Testis (tissue), 3 donors: ENCODE data around the gene ABCD1. TPM values are rescaled to one million over a fixed set of nuclear protein-coding genes. Genes with fewer than 3 reads are reported as not detected.

Source experiments
- DNase-seq: peaks from one replicate; pipeline ENCODE4 v3.0.0-alpha.2; 2019
- H3K27ac ChIP-seq, 2 donors: fragments of 200-600 bp; sonication (generic); one replicate each; pipeline ENCODE4 v1.5.1; 2019
- H3K27me3 ChIP-seq: fragments of 200-600 bp; sonication (generic); one replicate; pipeline ENCODE4 v1.5.1; 2019
- H3K36me3 ChIP-seq: fragments of 200-600 bp; sonication (generic); one replicate; pipeline ENCODE4 v1.5.1; 2017; ENCODE audit warnings: low read depth; ENCODE audit errors: missing control alignments
- H3K4me1 ChIP-seq: fragments of 200-600 bp; sonication (generic); one replicate; pipeline ENCODE4 v1.5.1; 2019
- H3K4me3 ChIP-seq, 2 donors: fragments of 200-600 bp; sonication (generic); one replicate each; pipeline ENCODE4 v1.5.1; 2017 to 2019
- H3K9me3 ChIP-seq: fragments of 200-600 bp; sonication (generic); one replicate; pipeline ENCODE4 v1.5.1; 2017
- POLR2A ChIP-seq: fragments of 450-650 bp; IDR thresholded peaks from one replicate; pipeline ENCODE4 v1.6.1; 2017; ENCODE audit warnings: antibody characterized with exemption, mild to moderate bottlenecking, moderate library complexity
- WGBS, 2 donors: methylation state at CpG; one replicate each; pipeline ENCODE4 v1.1.5; 2018; 5-methylcytosine and 5-hydroxymethylcytosine counted together
- intact Hi-C: fragments of 100-400 bp; cut with DNase I; formaldehyde crosslinking; loops from one replicate; pipeline ENCODE4 v1.15.1; 2023; ENCODE audit warnings: low total_unique reads
- polyA plus RNA-seq: library from polyadenylated mRNA; stranded (reverse); fragments of 350-450 nt; fragmentation: Illumina TruSeq; extraction: RNeasy Lipid Tissue Mini Kit (QIAGEN cat#74804); gene quantifications from one replicate; pipeline ENCODE4 v1.2.3, GENCODE V29; 2014; ENCODE audit warnings: low read depth, low replicate concordance; ENCODE audit not compliant: insufficient read depth
- total RNA-seq, 2 donors: library from RNA; depleted of rRNA; stranded (reverse); fragments of >200 nt; gene quantifications; one replicate each; pipeline ENCODE4 v1.2.3, GENCODE V29; 2016
- TF ChIP-seq, protein P1 (sequence below), 3 experiments: fragments of 450-650 bp in 2 of 3; fragments of 200-600 bp in 1 of 3; sonication (generic) in 1 of 3; IDR thresholded peaks; one replicate each; pipeline ENCODE4 v1.5.1; 2016 to 2019; ENCODE audit warnings: antibody characterized with exemption in 3 of 3, mild to moderate bottlenecking in 2 of 3, moderate library complexity in 1 of 3

ABCD1 gene
- total and polyA plus RNA-seq, 3 donors from 2014 or later: 34.3 to 112 (median 84.4) TPM

DNA sequence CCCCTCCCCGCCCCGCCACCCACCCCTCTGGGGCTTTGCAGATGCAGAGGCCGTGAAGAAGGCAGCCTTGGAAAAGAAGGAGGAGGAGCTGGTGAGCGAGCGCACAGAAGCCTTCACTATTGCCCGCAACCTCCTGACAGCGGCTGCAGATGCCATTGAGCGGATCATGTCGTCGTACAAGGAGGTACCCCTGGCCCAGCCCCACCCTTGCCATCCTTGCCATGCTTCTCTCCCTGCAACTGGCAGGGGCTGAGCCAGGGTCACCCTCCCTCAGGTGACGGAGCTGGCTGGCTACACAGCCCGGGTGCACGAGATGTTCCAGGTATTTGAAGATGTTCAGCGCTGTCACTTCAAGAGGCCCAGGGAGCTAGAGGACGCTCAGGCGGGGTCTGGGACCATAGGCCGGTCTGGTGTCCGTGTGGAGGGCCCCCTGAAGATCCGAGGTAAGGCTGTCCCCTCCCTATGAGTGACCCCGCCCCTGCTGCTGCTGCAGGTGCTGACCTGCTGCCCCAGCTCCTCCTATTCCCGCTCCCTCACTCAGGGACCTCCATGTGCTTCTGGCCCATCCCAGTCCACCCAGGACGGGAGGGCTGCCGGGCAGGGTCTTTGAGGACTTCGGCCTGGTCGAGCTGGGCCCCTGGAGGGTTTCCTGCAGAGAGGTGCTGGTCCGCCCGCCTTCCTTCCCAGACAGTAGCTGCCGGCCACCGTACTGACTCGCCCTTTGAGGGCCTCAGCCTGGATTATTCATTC is 11.6 kb downstream of the ABCD1 start:
- no peaks in the 10 kb centered on the region for H3K27me3 ChIP-seq
- TF ChIP-seq POLR2A: no peak
- TF ChIP-seq, protein P1, sequence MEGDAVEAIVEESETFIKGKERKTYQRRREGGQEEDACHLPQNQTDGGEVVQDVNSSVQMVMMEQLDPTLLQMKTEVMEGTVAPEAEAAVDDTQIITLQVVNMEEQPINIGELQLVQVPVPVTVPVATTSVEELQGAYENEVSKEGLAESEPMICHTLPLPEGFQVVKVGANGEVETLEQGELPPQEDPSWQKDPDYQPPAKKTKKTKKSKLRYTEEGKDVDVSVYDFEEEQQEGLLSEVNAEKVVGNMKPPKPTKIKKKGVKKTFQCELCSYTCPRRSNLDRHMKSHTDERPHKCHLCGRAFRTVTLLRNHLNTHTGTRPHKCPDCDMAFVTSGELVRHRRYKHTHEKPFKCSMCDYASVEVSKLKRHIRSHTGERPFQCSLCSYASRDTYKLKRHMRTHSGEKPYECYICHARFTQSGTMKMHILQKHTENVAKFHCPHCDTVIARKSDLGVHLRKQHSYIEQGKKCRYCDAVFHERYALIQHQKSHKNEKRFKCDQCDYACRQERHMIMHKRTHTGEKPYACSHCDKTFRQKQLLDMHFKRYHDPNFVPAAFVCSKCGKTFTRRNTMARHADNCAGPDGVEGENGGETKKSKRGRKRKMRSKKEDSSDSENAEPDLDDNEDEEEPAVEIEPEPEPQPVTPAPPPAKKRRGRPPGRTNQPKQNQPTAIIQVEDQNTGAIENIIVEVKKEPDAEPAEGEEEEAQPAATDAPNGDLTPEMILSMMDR (IDR thresholded peaks at IDR 0.05): no peak
- whole genome bisulfite sequencing, 2 donors: 70% methylated on average over 2 of the region's 30 CpGs; no CpG with 5 or more reads in 1 of the 2 donors
- no peak overlapping the region for H3K4me3 ChIP-seq
- intact Hi-C loops: no loop called here
- no peaks in the 10 kb centered on the region for H3K4me1 ChIP-seq
- H3K36me3 ChIP-seq: no peaks in the 10 kb centered on the region
- no peak overlapping the region for H3K27ac ChIP-seq
- no peaks in the 10 kb centered on the region for H3K9me3 ChIP-seq
- DNase-seq: no peak

DNA sequence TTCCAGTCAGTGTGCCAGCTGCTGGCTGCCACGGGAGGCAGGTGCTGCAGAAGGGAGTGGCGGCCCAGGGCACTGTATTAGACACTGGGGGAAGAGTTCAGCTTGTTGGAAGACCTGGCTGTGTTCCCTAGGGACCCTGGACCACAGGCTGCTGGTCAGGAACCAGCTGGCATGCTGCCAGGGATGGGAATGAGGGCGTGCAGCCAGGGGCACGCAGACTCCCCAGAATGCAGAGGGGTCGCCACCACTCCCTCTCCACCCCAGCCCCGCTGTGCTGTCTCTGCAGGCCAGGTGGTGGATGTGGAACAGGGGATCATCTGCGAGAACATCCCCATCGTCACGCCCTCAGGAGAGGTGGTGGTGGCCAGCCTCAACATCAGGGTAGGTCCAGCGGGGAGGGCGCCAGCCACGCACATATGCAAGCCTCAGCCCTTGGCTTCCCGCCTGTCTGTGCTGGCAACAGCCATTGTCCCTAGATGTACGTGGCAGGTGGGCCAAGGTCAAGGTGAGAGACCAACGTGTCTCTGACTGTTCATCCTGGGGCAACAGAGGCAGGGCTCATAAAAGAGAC is 12.3 kb downstream of the ABCD1 start:
- Histone ChIP-seq H3K4me3 (no peak overlapping the region), H3K27me3 (no peaks in the 10 kb centered on the region), H3K9me3 (no peaks in the 10 kb centered on the region), H3K4me1 (no peaks in the 10 kb centered on the region), H3K27ac (no peak overlapping the region), H3K36me3 (no peaks in the 10 kb centered on the region)
- intact Hi-C loops: no loop called here
- 73 to 82% methylated on average over 2 to 9 of the region's 15 CpGs for WGBS, 2 donors
- no peak for TF ChIP-seq POLR2A
- TF ChIP-seq, protein P1 (IDR thresholded peaks at IDR 0.05): no peak
- no peak for DNase-seq

DNA sequence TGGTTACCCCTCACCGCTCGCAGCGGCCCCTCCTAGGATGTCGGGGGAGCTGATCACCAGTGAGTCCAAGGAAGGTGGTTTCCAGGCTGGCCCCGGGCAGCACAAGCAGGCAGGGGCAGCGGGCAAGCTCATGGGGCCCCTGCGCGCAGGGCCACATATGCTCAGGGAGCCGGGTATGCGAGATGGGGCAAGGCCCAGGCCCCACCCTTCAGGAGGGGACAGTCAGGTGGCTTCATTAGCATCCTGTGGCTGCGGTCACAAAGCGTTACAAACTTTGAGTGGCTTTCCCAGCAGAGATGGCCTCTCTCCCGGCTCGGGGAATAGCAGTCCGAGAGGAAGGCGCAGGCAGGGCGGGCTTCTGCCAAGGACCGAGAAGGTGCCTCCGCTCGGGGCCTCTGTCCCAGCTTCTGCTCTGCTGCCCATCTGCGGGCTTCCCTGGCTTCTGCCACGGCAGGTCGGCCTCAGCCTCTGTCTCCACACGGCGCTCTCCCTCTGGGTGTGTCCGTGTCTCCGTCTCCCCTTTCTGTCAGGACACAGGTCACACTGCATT is 13.5 kb downstream of the ABCD1 start:
- no peak for DNase-seq
- no peaks in the 10 kb centered on the region for H3K36me3 ChIP-seq
- H3K4me1 ChIP-seq: no peaks in the 10 kb centered on the region
- no peaks in the 10 kb centered on the region for H3K9me3 ChIP-seq
- TF ChIP-seq, protein P1 (IDR thresholded peaks at IDR 0.05): no peak
- no peak for TF ChIP-seq POLR2A
- no peak overlapping the region for H3K4me3 ChIP-seq
- intact Hi-C loops: no loop called here
- no peaks in the 10 kb centered on the region for H3K27me3 ChIP-seq
- WGBS, 2 donors: 96% methylated on average over 23 of the region's 27 CpGs; no CpG with 5 or more reads in 1 of the 2 donors
- H3K27ac ChIP-seq: no peak overlapping the region

DNA sequence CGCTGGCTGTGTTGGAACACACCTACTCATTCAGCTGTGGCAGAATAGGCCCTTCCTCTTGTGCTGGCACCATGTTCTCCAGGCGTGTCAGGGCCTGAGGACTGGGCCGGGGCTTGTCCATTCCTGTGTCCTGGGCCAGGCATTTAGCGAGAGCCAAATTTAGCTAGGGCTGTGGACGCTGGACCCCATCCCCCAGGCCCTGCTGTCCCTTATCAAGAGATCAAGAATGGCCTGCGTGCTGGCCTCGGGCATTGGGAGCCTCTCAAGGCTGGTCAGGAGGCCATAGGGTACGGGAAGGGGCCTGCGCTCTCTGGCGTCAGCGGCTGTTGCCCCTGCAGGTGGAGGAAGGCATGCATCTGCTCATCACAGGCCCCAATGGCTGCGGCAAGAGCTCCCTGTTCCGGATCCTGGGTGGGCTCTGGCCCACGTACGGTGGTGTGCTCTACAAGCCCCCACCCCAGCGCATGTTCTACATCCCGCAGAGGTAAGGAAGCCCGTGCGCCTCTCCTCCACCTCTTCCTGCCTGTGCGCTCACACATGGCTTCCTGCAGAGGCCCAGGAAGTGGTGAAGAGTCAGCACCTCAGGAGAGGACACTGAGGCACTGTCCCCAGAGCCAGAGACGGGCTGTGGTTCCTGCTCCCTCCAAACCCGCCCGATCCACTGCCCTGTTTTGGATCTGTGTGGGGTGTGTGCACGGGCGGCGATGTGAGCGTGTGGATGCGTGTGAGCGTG is 15.3 kb downstream of the ABCD1 start:
- WGBS, 2 donors: 90% methylated on average over 24 of the region's 29 CpGs; no CpG with 5 or more reads in 1 of the 2 donors
- Histone ChIP-seq H3K27ac (no peak overlapping the region), H3K27me3 (no peaks in the 10 kb centered on the region), H3K4me1 (peaks cover 4% of the 10 kb centered on the region), H3K4me3 (no peak overlapping the region), H3K9me3 (no peaks in the 10 kb centered on the region), H3K36me3 (no peaks in the 10 kb centered on the region)
- intact Hi-C loops: no loop called here
- no peak for TF ChIP-seq POLR2A
- TF ChIP-seq, protein P1 (IDR thresholded peaks at IDR 0.05): no peak
- no peak for DNase-seq
